Upper lobe of right lung (tissue), 1 donor: Measurements from ENCODE around the gene PTX3. TPM values are rescaled to one million over a fixed set of nuclear protein-coding genes. Genes with fewer than 3 reads are reported as not detected.

Experiments used
- ATAC-seq: fragments of 200-7000 bp; cut with Tn5 transposase; one replicate; pipeline ENCODE4 v1.9.1; 2020; ENCODE audit warnings: mild to moderate bottlenecking, moderate library complexity
- DNase-seq: peaks from one replicate; pipeline ENCODE4 v3.0.0-alpha.2; 2020
- H3K27ac ChIP-seq: fragments of 200-600 bp; one replicate; pipeline ENCODE4 v1.8.0; 2022
- H3K27me3 ChIP-seq: fragments of 200-600 bp; one replicate; pipeline ENCODE4 v1.8.0; 2022; ENCODE audit warnings: mild to moderate bottlenecking
- H3K36me3 ChIP-seq: fragments of 200-600 bp; one replicate; pipeline ENCODE4 v1.8.0; 2022
- H3K4me1 ChIP-seq: fragments of 200-600 bp; one replicate; pipeline ENCODE4 v1.8.0; 2022
- H3K4me3 ChIP-seq: fragments of 200-600 bp; one replicate; pipeline ENCODE4 v1.8.0; 2022; ENCODE audit warnings: mild to moderate bottlenecking
- H3K9me3 ChIP-seq: fragments of 200-600 bp; one replicate; pipeline ENCODE4 v1.8.0; 2022
- intact Hi-C: fragments of 100-400 bp; cut with DNase I; formaldehyde crosslinking; loops from one replicate; pipeline ENCODE4 v1.11.0; 2022
- total RNA-seq: library from RNA; stranded (reverse); fragmentation: NEBNext Ultra II Directional; extraction: Animal tissue kit (Norgen Biotek cat#: 25700); gene quantifications from one replicate; pipeline ENCODE4 v1.2.1, GENCODE V29; 2021
- TF ChIP-seq, protein P1 (sequence below): fragments of 200-600 bp; IDR thresholded peaks from one replicate; pipeline ENCODE4 v1.8.0; 2022; ENCODE audit warnings: antibody characterized with exemption
- donor health status: DM: no; HTN: yes; CAD: no; lungs with severe emphysema.

PTX3 gene
- total RNA-seq, 1 donor from 2014 or later = 7.2 TPM

DNA sequence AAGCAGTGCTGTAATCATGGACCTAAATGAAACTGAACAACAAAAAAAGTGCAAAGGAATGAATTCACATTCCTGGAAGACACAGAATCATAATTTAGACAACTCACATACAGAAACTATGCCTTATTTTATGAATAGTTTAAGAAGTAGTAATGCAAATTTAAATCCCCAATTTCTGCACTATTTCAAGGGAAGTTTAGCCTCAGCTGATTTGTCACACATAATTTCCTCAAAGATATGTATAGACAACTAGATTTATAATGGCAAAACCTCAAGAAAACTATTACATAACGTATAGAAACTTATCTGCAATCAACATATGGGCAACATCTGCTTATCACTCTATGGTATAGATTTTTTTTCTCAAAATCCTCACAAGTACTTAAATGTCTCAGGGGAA is 7.8 kb upstream of the PTX3 start:
- no peaks in the 10 kb centered on the region for H3K4me1 ChIP-seq
- H3K27me3 ChIP-seq = no peaks in the 10 kb centered on the region
- TF ChIP-seq, protein P1, sequence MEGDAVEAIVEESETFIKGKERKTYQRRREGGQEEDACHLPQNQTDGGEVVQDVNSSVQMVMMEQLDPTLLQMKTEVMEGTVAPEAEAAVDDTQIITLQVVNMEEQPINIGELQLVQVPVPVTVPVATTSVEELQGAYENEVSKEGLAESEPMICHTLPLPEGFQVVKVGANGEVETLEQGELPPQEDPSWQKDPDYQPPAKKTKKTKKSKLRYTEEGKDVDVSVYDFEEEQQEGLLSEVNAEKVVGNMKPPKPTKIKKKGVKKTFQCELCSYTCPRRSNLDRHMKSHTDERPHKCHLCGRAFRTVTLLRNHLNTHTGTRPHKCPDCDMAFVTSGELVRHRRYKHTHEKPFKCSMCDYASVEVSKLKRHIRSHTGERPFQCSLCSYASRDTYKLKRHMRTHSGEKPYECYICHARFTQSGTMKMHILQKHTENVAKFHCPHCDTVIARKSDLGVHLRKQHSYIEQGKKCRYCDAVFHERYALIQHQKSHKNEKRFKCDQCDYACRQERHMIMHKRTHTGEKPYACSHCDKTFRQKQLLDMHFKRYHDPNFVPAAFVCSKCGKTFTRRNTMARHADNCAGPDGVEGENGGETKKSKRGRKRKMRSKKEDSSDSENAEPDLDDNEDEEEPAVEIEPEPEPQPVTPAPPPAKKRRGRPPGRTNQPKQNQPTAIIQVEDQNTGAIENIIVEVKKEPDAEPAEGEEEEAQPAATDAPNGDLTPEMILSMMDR = no peak
- H3K9me3 ChIP-seq = no peaks in the 10 kb centered on the region
- H3K27ac ChIP-seq = no peak overlapping the region
- DNase-seq (no peak), ATAC-seq (no peak)
- intact Hi-C loops = no loop called here
- no peak overlapping the region for H3K4me3 ChIP-seq
- no peaks in the 10 kb centered on the region for H3K36me3 ChIP-seq

GRCh38 chr3:157429708-157430107 is 6.9 kb upstream of the PTX3 start:
- Histone ChIP-seq H3K27ac (no peak overlapping the region), H3K9me3 (no peaks in the 10 kb centered on the region)
- no peak for ATAC-seq

GRCh38 chr3:157438194-157438730 is 1.6 kb downstream of the PTX3 start:
- no peak for DNase-seq
- intact Hi-C loops = no loop called here
- H3K9me3 ChIP-seq = no peaks in the 10 kb centered on the region
- TF ChIP-seq, protein P1 = no peak
- H3K27me3 ChIP-seq = no peaks in the 10 kb centered on the region
- H3K4me3 ChIP-seq = peak overlapping the region; percentile 50
- ATAC-seq = no peak
- H3K4me1 ChIP-seq = peaks cover 8% of the 10 kb centered on the region
- H3K36me3 ChIP-seq = no peaks in the 10 kb centered on the region
- H3K27ac ChIP-seq = no peak overlapping the region

More at GRCh38 chr3:157429708-157430107, 6.9 kb upstream of the PTX3 start:
- DNase-seq = no peak
- TF ChIP-seq, protein P1 = no peak
- intact Hi-C loops = no loop called here
- Histone ChIP-seq H3K4me3 (no peak overlapping the region), H3K4me1 (no peaks in the 10 kb centered on the region), H3K27me3 (no peaks in the 10 kb centered on the region), H3K36me3 (no peaks in the 10 kb centered on the region)

DNA sequence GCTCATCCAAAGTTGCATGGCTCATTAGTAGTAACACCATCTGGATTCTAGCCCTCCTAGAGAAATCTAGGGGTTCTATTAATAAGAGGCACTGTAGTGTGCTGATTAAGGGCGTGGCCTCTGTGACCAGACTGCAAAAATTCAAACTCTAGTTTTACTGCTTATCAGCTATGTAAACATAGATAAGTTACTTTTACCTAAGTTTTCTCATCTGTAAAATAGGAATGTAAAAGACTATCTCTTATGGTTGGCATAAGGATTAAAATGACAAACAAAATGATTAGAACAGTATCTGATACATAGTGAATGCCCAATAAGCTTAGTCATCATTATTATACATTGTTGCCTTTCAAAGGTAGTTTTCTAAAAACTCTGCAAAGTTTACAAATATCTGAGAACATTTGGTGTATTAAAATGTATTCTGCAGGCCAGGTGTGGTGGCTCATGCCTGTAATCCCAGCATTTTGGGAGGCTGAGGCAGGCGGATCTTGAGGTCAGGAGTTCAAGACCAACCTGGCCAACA is 4.5 kb downstream of the PTX3 start:
- intact Hi-C loops = no loop called here
- DNase-seq (no peak), ATAC-seq (no peak)
- TF ChIP-seq, protein P1 = no peak
- Histone ChIP-seq H3K27ac (no peak overlapping the region), H3K4me1 (peaks cover 17% of the 10 kb centered on the region), H3K9me3 (no peaks in the 10 kb centered on the region), H3K36me3 (no peaks in the 10 kb centered on the region), H3K27me3 (no peaks in the 10 kb centered on the region), H3K4me3 (no peak overlapping the region)

- DNase-seq = no peak
- peaks cover 15% of the 10 kb centered on the region for H3K4me1 ChIP-seq
- no peak overlapping the region for H3K4me3 ChIP-seq
- H3K9me3 ChIP-seq = no peaks in the 10 kb centered on the region
- intact Hi-C loops = no loop called here
- no peaks in the 10 kb centered on the region for H3K27me3 ChIP-seq
- ATAC-seq = peak; percentile 72
- H3K36me3 ChIP-seq = no peaks in the 10 kb centered on the region
- TF ChIP-seq, protein P1 = no peak
- H3K27ac ChIP-seq = no peak overlapping the region
Observed at GRCh38 chr3:157442729-157443128, 6.1 kb downstream of the PTX3 start.
